Left lung (tissue), 10 donors: ENCODE results near the gene METTL1. TPM values are rescaled to one million over a fixed set of nuclear protein-coding genes. Genes with fewer than 3 reads are reported as not detected.

Source experiments
- ATAC-seq: fragments of 200-7000 bp; cut with Tn5 transposase; one replicate; pipeline ENCODE4 v1.9.1; 2020; ENCODE audit warnings: moderate library complexity
- DNase-seq, 4 donors: peaks; one replicate each; pipeline ENCODE4 v3.0.0-alpha.2; 2013 to 2020
- H3K27ac ChIP-seq, 2 donors: fragments of 200-600 bp; sonication (generic) in 1 of 2; one replicate each; pipeline versions ENCODE4 v1.5.0 to v1.8.0; 2020 to 2021
- H3K27me3 ChIP-seq, 2 donors: fragments of 200-600 bp; sonication (generic) in 1 of 2; one replicate each; pipeline versions ENCODE4 v1.5.0 to v1.8.0; 2020 to 2021
- H3K36me3 ChIP-seq, 2 donors: fragments of 200-600 bp; sonication (generic) in 1 of 2; one replicate each; pipeline versions ENCODE4 v1.5.0 to v1.8.0; 2020 to 2021
- H3K4me1 ChIP-seq, 2 donors: fragments of 200-600 bp; one replicate each; pipeline ENCODE4 v1.8.0; 2021
- H3K4me3 ChIP-seq, 2 donors: fragments of 200-600 bp; sonication (generic) in 1 of 2; one replicate each; pipeline versions ENCODE4 v1.5.0 to v1.8.0; 2020 to 2021; ENCODE audit warnings: mild to moderate bottlenecking in 1 of 2
- H3K9me3 ChIP-seq, 2 donors: fragments of 200-600 bp; sonication (generic) in 1 of 2; one replicate each; pipeline versions ENCODE4 v1.5.0 to v1.8.0; 2020 to 2021
- CTCF ChIP-seq, 2 donors: fragments of 200-600 bp; sonication (generic) in 1 of 2; IDR thresholded peaks; one replicate each; pipeline versions ENCODE4 v1.5.0 to v1.8.0; 2021; ENCODE audit warnings: antibody characterized with exemption in 2 of 2
- intact Hi-C, 2 donors: fragments of 100-400 bp; cut with DNase I; formaldehyde crosslinking; loops; one replicate each; pipeline versions ENCODE4 v1.11.2 to v1.14.2; 2022
- polyA plus RNA-seq, 6 donors: library from polyadenylated mRNA; unstranded; fragments of 120-200 nt; gene quantifications; one replicate each; pipeline ENCODE4 v1.2.1, GENCODE V29; 2013; ENCODE audit not compliant: insufficient read length in 6 of 6
- total RNA-seq, 2 donors: library from RNA; stranded (reverse); fragmentation: NEBNext Ultra II Directional; extraction: Animal tissue kit (Norgen Biotek cat#: 25700); gene quantifications; one replicate each; pipeline ENCODE4 v1.2.1, GENCODE V29; 2021
- donor health status: DM: no; HTN: yes; CAD: no.
- donor health status: DM: no; HTN: no; CAD: no.

The METTL1 gene
- total and polyA plus RNA-seq, 8 donors = 17.3 to 40.2 (median 30.6) TPM

DNA sequence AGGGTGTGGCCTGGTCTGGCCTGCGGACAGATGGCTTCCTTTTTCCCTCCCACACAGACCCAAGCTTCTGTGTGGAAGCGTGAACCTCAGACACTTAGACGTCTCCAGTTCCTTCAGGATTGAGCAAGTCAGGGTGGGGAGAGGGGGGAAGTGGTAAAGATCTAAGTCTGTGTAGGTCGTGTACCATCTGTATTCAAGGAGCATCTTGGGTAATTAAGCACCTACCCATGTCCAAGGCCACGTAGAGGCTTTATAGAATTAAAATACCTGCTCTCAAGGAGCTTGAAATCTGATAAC, 44.9 kb upstream of the METTL1 start:
- Histone ChIP-seq H3K27me3 (no peaks in the 10 kb centered on the region), H3K27ac (peak overlapping the region; percentile 53 to 73), H3K9me3 (no peaks in the 10 kb centered on the region), H3K4me3 (no peak overlapping the region), H3K4me1 (peaks cover 15 to 49% of the 10 kb centered on the region in 2 donors), H3K36me3 (peaks cover 0 to 51% of the 10 kb centered on the region in 2 donors)
- peak in 1 of 4 donors; percentile 61 for DNase-seq
- TF ChIP-seq CTCF (IDR thresholded peaks at IDR 0.05) = no peak
- intact Hi-C loops = no loop called here
- ATAC-seq = peak; percentile 60

- ATAC-seq = no peak
- H3K4me1 ChIP-seq = peaks cover 15 to 48% of the 10 kb centered on the region in 2 donors
- H3K27me3 ChIP-seq = no peaks in the 10 kb centered on the region
- no peak for TF ChIP-seq CTCF (IDR thresholded peaks at IDR 0.05)
- DNase-seq = no peak
- peaks cover 0 to 49% of the 10 kb centered on the region in 2 donors for H3K36me3 ChIP-seq
- H3K9me3 ChIP-seq = no peaks in the 10 kb centered on the region
- no peak overlapping the region for H3K4me3 ChIP-seq
- peak overlapping the region; percentile 53 to 73 for H3K27ac ChIP-seq
- intact Hi-C loops = no loop called here
These were observed 44.3 kb upstream of the METTL1 start for GRCh38 chr12:57816001-57816854.

- Histone ChIP-seq H3K36me3 (peaks cover 0 to 49% of the 10 kb centered on the region in 2 donors), H3K27me3 (no peaks in the 10 kb centered on the region), H3K4me3 (no peak overlapping the region), H3K4me1 (peaks cover 15 to 53% of the 10 kb centered on the region in 2 donors), H3K27ac (peak overlapping the region in 1 of 2 donors; percentile 73), H3K9me3 (no peaks in the 10 kb centered on the region)
- no peak for TF ChIP-seq CTCF (IDR thresholded peaks at IDR 0.05)
- DNase-seq = no peak
- ATAC-seq = no peak
- intact Hi-C loops = no loop called here
These were observed 43.5 kb upstream of the METTL1 start for GRCh38 chr12:57815177-57816000.

DNA sequence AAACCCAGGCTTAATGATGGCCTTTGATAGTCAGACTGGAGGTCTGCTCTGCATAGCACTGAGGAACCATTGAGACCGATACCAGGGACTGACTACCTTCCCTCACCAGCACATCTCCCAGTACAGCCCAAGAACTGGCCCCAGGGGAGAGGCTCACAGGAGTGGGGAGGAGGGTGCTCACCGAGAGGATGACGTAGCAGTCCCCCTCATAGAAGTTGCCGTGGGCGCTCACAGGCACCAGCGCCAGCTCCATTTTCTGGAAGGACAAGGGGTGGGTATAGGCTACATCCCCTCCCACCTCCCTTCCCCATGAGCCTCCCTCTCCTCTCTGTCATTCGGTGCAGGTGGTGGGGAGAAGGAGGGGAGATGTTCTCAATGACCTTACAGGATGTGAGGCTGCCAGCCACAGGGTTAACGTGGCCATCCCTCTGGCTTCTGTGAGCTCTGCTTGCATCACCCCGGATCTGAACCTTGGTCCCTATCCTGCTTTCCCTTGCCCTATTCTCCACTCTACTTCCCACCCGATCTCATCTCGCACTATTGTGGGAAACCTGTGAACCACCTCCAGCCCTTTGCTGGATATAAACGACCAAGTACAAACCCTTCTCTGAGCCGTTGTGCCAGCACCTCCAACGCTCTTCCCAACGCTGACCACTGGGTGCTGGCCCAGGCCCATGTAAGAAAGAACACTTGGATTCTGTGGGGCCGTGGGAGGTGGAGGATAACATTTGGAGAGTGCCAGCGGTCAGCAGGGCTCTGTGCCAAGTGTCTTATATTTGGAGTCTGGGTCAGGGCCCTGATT, 42.3 kb upstream of the METTL1 start:
- Histone ChIP-seq H3K27ac (no peak overlapping the region), H3K4me3 (no peak overlapping the region), H3K27me3 (no peaks in the 10 kb centered on the region), H3K9me3 (no peaks in the 10 kb centered on the region), H3K4me1 (peaks cover 15 to 46% of the 10 kb centered on the region in 2 donors), H3K36me3 (peaks cover 0 to 49% of the 10 kb centered on the region in 2 donors)
- ATAC-seq (no peak), DNase-seq (no peak)
- TF ChIP-seq CTCF (IDR thresholded peaks at IDR 0.05) = no peak
- intact Hi-C loops = no loop called here
